ENCODE data around the gene RTL1. TPM values are rescaled to one million over a fixed set of nuclear protein-coding genes. Genes with fewer than 3 reads are reported as not detected.

The RTL1 gene
- total RNA-seq, 1 donor from 2014 or later: not detected

DNA sequence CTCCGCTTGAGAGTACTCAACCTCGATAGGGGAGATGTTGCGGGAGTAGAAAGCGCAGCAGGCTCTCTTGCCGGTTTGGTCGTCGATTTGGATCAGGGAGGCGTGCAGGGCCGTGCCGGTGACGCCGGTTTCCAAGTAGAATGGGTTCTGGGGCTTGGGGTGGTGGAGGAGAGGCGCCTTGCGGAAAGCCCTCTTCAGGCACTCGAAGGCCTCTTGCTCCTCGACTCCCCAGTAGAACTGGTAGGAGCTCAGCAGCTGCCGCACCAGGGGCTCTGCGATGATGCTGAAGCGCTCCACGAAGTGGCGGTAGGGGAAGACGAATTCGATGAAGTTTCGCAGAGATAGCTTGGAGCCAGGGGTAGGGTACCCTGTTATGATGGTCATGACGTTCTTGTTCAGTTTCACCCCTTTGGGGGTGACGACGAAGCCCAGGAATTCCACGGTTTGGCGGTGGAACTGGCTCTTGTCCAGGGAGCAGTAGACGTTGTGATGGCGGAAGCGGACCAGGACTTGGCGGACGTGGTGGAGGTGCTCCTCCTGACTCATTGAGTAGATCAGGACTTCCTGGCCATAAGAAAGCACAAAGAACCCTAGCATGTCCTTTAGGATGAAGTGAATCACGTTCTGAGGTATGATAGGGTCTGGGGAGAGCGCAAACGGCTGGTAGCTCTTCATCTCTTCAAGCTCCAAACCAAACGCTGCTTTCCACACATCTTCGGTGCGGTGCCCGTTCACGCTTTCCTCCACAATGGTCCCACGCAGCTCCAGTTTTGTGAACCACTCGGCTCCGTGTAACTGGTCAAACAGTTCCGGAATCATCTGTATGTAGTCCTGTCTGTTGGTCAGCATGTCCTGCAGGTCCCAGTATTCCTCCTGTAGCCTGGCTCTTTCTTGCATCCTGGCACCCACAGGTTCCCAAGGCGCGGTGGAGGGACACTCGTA, 21.2 kb downstream of the RTL1 start:
- no peak for DNase-seq (ENCODE audit: low read depth in 2 of 2)

DNA sequence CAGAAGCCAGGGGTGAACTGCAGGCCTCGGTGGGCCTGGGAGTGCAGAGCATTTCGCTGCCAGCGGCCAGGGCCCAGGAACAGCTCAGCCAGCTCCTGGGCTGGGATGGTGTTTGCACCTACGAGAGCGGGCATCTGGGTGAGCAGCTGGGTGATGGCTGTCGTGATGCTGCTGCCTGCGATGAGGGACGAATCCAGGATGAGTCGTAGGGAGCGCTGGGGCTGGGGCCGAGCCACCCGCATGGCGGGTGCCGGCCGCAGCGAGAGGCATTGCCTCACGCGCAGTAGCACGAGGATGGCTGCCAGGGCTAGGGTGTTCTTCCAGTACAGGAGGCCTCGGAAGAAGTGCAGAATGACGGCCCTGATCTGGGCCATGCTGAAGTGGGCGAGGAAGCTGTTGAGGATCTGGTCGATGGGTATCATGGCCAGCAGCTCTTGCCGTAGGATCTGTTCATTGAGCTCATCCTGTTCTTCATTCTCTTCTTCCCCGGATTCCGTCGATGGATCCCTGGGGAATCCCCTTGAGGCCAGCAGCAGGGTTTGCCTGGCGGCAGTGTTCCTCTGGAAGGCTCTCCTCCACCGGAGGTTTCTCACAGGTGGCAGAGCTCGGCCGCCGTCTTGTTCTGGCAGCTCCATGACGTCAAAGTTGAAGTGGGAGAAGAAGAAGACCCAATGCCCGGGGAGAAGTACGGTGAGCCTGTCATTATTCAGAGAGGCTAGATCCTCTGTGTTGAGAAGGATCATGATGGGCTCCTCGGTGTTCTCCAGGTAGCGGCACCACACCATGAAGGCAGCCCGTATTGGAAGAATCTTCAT, 22.1 kb downstream of the RTL1 start:
- DNase-seq (ENCODE audit: low read depth in 2 of 2): no peak

DNA sequence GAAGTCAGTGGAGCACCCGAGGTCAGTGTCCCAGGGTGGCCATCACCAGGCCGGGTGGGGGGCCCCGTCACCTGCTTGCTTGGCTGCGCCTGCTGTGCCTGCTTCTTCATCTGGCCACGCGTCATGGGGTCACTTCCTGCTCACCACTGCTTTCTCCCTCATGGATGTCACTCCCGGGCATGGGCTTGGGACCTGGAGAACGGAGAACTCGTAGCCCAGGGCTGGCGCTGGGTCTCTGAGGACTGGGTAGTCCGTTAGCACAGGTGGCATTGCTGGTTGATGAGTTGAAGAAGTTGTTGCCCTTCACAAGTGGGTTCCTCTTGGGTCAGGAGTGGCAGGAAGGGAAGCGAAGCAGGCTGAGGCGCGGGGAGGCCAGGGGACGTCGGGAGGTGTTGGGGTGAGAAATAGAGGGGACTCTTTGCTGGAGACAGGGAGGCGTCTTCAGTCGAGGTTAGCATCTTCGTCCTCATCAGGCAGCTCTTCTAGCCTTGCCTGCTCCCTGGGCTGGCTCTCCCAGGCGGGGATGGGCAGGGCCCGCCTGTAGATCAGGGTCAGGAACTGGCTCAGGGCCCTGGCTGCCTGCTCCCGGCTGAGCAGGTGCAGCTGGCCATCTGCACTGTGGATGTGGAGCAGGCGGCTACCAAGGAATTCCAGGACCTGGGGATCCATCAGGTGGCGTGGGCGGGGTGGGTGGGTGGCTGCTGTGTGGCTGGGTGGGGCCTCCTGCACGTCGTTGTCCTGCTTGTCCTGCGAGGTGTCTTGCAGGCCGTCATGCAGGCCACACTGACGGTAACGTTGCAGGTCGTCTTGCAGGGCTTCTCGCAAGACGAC, 23.0 kb downstream of the RTL1 start:
- DNase-seq (ENCODE audit: low read depth in 2 of 2): no peak

DNA sequence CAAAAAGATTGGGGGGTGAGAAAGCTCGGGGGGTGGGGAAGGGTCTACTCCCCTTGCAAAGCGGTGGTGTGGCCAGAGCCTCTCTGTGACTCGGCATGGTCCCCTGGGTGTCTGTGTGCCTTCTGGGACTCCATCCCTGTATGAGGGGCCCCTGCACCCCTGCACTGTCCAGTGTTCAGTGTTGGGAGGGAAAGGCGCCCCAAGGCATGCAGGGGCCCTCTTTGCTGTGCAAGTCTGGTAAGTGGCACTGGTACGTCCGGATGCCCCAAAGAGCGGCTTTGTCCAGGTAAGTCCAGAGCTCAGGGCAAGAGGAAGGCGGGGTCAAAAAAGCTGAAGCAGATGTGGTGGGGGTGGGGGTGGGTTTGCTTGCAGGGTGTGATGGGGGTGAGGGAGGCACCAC, 23.7 kb downstream of the RTL1 start:
- DNase-seq (ENCODE audit: low read depth in 2 of 2): no peak

DNA sequence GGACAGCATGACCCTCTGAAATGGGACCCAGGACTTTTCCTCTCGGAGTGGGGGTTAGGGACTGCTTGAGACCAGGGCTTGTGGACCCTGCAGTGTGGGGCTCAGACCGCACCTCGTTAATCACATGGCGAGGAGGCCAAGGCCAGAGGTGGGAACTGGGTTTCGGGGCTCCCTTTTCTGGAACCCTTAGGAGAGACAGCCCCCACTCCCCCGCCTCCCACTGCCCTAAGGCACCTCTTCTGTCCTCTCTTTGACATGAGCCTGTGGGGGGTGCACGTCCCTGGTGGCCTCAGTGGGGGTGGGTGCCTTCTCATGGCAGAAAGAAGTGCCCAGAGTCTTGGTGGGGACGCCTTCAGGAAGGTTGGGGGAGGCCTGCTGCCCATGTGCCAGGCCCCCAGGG, 24.3 kb downstream of the RTL1 start:
- DNase-seq (ENCODE audit: low read depth in 2 of 2): no peak

DNA sequence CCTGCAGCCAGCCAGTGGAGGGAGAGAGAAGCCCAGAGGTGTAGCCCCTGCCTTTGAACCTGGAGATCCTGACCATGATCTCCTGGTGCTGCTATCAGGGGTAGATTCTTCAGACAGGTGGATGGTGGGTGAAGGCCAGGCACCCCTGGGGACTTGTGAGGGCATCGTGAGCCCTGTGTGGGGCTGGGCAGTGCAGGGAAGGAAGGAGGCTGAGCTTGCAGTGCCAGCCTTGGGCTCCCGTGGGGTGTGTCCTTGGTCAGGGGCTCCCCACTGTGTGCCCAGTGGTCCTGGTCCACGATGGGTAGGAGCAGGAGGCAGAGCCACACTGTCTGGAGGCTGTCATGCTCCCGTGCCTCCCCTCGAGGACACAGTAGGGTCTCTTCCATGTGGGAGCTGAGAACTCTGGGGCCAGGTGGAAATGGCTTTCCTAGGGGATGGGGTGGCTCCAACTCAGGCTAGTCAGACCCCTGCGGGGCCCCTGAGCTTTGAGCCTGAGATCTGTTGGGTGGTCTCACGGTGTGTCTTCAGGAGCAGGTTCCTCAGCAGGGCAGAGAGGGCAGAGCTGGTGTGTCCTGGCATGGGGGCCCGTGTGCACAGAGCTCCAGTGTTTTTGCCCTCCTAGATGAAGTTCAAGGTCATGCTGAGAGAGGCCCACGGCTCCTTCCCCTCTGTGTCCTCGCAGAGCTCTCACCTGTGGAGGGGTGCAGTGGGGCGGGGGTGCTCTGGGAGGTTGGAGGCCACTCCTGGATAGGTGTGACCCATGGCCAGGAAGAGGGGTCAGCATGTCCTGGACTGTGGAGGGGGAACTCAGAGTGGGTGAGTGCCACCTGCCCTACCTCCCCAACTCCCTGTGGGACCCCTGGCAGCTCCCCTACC, 25.0 kb downstream of the RTL1 start:
- no peak for DNase-seq (ENCODE audit: low read depth in 2 of 2)

DNA sequence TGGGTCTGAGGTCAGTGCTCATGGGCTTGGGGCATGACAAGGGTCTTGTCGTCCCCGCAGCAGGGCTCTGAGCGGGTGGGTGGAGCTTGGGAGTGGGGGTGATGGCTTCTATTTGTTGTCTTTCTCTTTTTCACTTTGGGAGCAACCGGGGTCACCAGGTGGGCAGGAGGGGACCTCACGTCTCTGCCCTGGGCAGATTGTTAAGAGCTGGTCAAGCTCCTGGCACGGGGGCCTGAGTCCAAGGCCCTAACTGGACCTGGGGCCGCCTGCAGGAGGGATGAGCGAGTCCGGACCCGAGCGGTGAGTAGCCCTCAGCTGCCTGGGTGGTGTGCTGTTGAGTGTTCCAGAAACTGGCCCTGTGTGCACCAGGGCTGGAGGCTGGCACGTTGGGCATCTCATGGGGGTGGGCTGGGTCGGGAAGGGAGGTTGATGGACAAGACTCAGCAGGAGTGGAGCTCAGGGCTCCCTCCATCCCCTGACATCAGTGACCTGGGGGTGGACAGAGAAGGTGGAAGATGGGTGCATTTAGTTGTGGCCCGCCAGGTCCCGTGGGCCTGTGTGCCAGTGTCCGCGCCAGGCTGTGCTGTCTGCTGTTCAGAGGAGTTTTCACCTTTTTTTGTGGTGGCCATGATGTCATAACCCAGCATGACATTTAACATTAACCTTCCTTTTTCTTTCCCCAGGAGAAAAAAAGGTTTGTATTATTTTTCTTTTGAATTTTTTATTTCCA, 27.5 kb downstream of the RTL1 start:
- no peak for DNase-seq (ENCODE audit: low read depth in 2 of 2)

DNA sequence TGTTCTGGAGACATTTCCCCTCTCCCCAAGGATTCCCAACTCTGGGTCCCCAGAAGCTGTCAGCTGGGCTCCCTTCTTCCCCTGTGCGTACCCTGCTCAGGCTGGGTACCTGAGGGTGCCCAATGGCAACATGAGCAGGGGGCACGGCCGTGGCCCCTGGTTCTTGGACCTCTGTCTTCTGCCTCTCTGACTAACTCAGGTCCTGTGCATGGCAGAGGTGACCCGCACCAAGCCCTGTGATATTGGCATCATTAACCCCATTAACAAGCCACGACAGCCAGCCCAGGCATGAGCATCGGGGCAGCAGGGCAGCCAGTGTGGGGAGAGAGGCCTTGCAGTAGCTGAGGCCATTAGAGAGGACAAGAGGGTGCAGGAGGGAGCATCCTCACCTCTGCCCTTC, 28.4 kb downstream of the RTL1 start:
- DNase-seq (ENCODE audit: low read depth in 2 of 2): no peak

DNA sequence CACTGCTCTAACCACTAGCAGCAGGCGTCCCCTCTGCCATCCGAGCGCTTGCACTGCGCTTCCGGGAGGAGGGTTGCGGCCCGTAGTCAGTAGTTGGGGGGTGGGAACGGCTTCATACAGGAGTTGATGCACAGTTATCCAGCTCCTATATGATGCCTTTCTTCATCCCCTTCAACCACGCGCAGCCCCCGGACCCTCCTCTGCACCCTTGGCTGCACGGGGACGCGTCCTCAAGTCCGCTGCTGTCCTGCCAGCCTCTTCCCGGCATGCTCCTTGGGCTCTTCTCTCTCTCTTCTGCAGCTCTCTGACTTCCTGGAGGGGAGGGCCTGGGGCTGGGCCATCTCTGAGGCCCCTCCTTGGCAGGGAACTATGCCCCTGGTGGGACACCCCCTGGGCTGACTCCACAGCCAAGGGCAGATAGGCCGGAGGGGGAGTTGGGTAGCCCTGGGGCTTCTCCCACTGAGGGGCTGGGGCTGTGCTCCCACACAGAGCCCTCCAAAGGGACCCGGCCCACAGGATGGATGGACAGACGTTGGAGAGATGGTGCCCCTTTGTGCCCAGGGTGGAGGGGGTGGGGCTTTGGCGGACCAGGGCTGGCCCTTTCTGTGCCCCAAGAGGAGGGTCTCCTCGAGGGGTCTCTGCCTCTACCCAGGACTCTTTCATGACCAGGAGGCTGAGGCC, 29.0 kb downstream of the RTL1 start:
- no peak for DNase-seq (ENCODE audit: low read depth in 2 of 2)

DNA sequence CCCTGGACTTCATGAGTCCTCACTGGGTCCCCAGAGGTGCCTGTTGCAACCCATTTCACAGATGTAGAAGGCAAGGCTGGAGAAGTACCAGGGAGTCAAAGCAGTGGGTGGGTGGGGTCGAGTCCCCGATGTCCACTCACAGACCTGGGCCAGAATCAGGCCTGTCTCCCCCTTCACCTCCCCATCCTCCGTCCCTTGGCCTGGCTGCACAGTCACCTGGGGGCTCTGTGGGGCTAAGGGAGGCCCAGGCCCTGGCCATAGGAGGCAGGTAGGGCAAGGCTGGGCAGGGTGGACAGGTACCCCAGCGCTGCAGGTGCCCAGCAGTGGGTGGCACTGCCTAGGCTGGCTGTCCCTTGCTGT, 29.5 kb downstream of the RTL1 start:
- no peak for DNase-seq (ENCODE audit: low read depth in 2 of 2)

DNA sequence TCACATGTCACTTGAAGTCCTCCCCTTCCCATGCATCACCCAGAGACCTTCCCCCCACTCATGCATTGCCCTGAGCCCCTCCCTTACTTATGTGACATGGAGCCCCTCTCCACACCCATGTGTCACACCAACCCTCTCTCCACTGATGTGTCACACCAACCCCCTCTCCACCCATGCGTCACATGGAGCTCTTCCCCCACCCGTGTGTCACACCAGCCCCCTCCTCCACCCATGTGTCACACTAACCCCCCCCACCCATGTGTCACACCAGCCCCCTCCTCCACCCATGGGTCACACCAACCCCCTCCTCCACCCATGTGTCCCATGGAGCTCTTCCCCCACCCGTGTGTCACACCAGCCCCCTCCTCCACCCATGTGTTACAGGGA, 30.4 kb downstream of the RTL1 start:
- DNase-seq (ENCODE audit: low read depth in 2 of 2): no peak

DNA sequence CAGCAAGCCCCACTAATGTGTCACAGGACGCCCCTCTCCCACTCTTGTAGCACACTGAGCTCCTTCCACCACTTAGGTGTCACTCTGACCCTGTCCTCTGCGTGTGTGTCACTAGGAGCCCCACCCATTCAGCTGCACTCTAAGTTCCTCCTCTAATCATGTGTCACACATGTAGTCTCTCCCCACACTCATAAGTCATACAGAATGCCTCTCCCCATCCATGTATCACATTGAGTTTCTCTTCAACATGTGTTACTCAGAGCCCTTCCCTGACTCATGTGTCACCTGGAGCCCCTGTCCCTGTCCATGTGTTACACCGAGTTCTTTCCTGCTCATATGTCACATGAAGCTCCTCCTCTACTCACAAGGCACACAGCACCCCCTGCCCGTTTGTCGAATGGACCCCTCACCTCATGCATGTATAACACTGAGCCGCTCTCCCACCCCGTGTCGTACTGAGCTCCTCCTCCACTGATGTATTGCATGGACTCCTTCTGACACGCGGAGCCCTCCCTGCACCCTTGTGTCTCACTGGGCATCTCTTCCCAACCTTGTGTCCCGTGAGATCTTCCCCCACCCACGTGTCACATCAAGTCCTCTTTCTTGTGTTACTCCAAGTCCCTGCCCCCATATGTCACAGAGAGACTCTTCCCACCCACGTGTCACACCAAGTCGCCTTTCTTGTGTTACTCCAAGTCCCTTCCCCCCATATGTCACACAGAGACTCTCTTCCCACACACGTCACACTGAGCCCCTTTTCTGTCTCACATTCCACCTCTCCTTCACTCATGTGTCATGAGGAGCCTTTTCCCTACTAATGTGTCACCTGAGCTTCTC, 31.0 kb downstream of the RTL1 start:
- no peak for DNase-seq (ENCODE audit: low read depth in 2 of 2)

DNA sequence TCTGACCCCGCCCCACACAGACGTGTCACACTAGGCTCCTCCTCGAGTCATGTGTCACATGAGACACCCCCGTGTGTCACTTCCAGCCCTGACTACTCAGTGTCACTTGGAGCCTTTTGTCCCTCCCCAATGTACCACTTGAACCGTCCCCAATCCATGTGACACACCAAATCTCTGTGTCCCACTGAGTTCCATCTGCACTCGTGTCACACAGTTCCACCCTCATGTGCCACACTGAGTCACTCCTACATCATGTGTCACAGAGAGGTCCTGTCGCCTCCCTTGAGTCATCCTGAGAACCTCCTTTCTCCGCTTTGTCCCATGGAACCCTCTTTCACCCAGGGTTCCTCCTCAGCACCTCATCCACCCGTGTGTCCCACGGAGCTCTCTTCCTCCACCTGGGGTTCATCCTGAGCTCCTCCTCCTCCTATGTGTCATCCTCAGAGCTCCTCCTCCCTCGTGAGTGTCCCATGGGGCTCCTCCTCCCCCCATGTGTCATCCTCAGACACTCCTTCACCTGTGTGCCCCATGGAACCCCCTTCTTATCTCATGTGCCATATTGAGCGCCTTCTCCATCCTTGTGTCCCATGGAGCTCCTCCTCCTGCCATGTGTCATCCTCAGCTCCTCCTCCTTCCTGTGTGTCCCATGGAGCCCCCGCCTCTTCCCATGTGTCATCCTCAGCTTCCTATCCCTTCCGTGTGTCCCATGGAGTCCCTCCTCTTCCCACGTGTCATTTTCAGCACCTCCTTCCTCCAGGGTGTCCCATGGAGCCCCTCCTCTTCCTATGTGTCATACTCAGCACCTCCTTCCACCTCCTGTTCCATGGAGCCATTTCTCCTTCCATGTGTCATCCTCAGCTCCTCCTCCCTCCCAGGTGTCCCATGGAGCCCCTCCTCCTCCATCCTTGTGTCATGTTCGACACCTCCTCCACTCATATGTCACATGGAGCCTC, 32.0 kb downstream of the RTL1 start:
- DNase-seq (ENCODE audit: low read depth in 2 of 2): peak; percentile 1 to 53

DNA sequence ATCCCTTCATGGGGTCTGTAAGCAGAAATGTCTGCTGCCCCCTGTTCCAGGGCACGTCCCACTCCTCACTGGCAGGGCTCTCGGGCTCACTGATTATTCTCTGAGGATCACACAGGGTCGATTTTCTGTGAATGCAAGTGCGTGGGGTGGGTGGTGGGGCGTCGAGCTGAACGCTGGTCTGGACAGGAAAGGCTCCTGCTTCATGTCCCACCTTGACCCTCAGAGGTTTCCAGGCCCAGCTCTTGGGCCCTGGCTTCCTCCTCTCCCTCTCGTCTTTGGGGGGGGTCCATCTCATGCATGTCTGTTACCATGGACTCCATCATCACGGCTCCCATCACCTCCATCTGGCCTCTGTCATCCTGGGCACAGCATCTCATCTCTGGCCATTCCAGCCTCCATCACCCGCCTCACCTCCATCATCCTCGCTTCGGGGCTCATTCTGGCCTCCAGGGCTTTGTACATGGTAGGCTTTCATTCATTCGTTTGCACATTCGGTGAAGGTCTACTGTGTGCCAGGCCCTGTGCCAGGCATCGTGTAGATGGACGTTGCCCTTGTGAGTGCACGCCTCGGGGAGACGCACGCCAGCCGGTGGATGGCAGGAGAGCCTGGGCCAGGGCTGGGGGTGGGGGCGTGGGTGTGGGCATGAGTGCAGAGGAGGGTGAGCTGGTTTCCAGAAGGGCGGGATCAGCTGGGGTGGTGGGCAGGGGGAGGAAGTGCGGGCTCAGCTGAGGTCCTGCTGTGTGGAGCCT, 34.7 kb downstream of the RTL1 start:
- DNase-seq (ENCODE audit: low read depth in 2 of 2): no peak

DNA sequence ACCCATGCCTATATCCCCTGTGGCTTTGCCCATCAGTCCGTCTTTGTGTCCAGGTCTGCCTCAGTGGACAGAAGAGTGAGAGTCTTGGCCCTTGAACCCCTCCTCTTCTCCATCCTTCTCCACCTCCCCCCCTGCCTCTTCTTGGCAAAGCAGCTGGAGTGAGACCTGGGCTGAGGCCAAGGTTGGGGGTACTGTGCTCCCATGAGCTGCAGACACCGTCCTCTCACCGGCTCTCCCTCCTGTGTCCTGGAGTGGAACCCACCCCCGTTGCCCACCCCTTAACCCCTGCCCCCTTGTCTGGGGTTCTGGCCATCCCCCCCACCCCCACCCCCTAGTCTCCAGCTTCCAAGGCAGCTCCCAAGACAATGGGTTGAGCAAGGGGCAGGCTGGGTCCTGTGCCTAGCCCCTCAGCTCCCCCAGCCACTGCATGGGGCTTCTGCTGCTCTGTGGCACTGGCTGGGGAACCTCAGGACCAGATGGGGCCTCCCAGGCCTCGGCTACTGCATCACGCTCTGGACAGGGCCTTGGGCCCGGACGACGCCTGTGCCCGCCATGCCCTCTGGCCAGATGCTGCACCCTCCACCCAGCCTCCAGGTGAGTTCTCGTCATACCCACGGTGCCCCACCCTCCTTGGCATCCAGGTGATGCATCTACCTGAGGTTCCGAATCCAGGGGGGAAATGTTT, 35.7 kb downstream of the RTL1 start:
- no peak for DNase-seq (ENCODE audit: low read depth in 2 of 2)
